AG08395 (cell line): ENCODE measurements around the gene LGI4.
"Not testable (repeated sequence)": the region's sequence is repeated elsewhere in the genome, so short reads cannot be mapped to it uniquely, and the experiment has no call there.

Experiments used
- DNase-seq: peaks from one replicate; pipeline ENCODE4 v3.0.0; 2012; ENCODE audit warnings: mixed read lengths, low spot score

LGI4 gene

GRCh38 chr19:35141837-35142605 is 7.2 kb upstream of the LGI4 start:
- DNase-seq: no peak

- peak; percentile 100 for DNase-seq
Observed at GRCh38 chr19:35140962-35141836, 6.3 kb upstream of the LGI4 start.

GRCh38 chr19:35140207-35140961 is 5.5 kb upstream of the LGI4 start:
- no peak for DNase-seq

- DNase-seq: no peak
Observed at GRCh38 chr19:35138305-35138892, 3.5 kb upstream of the LGI4 start, which contains the start of gene FXYD1. Gene FXYD1, plus strand, starts transcription at chr19:35138824. Its CDS starts 1,256 bp downstream, at chr19:35140080.

GRCh38 chr19:35136977-35137702 is 2.3 kb upstream of the LGI4 start:
- DNase-seq: no peak

- no peak for DNase-seq
Observed at GRCh38 chr19:35136231-35136630, 1.4 kb upstream of the LGI4 start.

GRCh38 chr19:35135389-35135909 is 590 bp upstream of the LGI4 start:
- DNase-seq: peak; percentile 86

GRCh38 chr19:35133826-35134225 is 1.0 kb downstream of the LGI4 start:
- DNase-seq: no peak

- DNase-seq: no peak
Observed at GRCh38 chr19:35132254-35132653, 2.6 kb downstream of the LGI4 start.

GRCh38 chr19:35130761-35131720 is 3.8 kb downstream of the LGI4 start:
- DNase-seq: no peak

- not testable (repeated sequence) for DNase-seq
Observed at GRCh38 chr19:35129724-35130274, 5.1 kb downstream of the LGI4 start.

GRCh38 chr19:35128398-35129057 is 6.3 kb downstream of the LGI4 start:
- DNase-seq: no peak

GRCh38 chr19:35127871-35128270 is 7.0 kb downstream of the LGI4 start:
- DNase-seq: no peak

GRCh38 chr19:35126624-35126959 is 8.3 kb downstream of the LGI4 start:
- DNase-seq: no peak

GRCh38 chr19:35125749-35126623 is 8.9 kb downstream of the LGI4 start:
- no peak for DNase-seq

GRCh38 chr19:35125270-35125717 is 9.6 kb downstream of the LGI4 start:
- DNase-seq: no peak

- DNase-seq: peak; percentile 99
Observed at GRCh38 chr19:35124098-35125060, 10.5 kb downstream of the LGI4 start.
